Neural progenitor cell (in vitro differentiated cells): ENCODE data around the gene OAS3.

ENCODE experiments used
- EZH2 ChIP-seq: fragments of 200-600 bp; sonication (generic); IDR thresholded peaks from 2 replicates; pipeline ENCODE4 v1.6.1; 2017; ENCODE audit warnings: antibody characterized with exemption, mild to moderate bottlenecking, moderate library complexity
- TF ChIP-seq, protein P1 (sequence below): fragments of 200-600 bp; sonication (generic); IDR thresholded peaks from 2 replicates; pipeline ENCODE4 v1.5.1; 2017; ENCODE audit warnings: antibody characterized with exemption, mild to moderate bottlenecking

- no peak for TF ChIP-seq EZH2
- TF ChIP-seq, protein P1, sequence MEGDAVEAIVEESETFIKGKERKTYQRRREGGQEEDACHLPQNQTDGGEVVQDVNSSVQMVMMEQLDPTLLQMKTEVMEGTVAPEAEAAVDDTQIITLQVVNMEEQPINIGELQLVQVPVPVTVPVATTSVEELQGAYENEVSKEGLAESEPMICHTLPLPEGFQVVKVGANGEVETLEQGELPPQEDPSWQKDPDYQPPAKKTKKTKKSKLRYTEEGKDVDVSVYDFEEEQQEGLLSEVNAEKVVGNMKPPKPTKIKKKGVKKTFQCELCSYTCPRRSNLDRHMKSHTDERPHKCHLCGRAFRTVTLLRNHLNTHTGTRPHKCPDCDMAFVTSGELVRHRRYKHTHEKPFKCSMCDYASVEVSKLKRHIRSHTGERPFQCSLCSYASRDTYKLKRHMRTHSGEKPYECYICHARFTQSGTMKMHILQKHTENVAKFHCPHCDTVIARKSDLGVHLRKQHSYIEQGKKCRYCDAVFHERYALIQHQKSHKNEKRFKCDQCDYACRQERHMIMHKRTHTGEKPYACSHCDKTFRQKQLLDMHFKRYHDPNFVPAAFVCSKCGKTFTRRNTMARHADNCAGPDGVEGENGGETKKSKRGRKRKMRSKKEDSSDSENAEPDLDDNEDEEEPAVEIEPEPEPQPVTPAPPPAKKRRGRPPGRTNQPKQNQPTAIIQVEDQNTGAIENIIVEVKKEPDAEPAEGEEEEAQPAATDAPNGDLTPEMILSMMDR, result no peak
Observed at GRCh38 chr12:112936927-112937326, 1.3 kb upstream of the OAS3 start.
